ENCODE data around the gene SCART1. TPM values are rescaled to one million over a fixed set of nuclear protein-coding genes. Genes with fewer than 3 reads are reported as not detected.
"Not testable (repeated sequence)": the region's sequence is repeated elsewhere in the genome, so short reads cannot be mapped to it uniquely, and the experiment has no call there.

SCART1 gene
- total RNA-seq, 1 experiment from 2014 or later = 0.50 TPM

GRCh38 chr10:133431888-133432613 is 21.7 kb upstream of the SCART1 start:
- not testable (repeated sequence) for H3T11ph ChIP-seq (ENCODE audit: low read length); H2AFZ ChIP-seq (ENCODE audit: low read length); H3K36me3 Mint-ChIP-seq (ENCODE audit: insufficient read depth in 1 of 3, low read depth in 3 of 3); H3K27ac ChIP-seq (ENCODE audit: insufficient read length, low read depth, low read length); H3K9ac ChIP-seq (ENCODE audit: extremely low read depth, insufficient read length, low read length); DNase-seq; H4K5ac ChIP-seq (ENCODE audit: insufficient read length, low read depth, low read length); H2AK5ac ChIP-seq (ENCODE audit: insufficient read length, low read length); H3K23me2 ChIP-seq (ENCODE audit: insufficient read length, low read depth, low read length, poor library complexity, severe bottlenecking); H4K91ac ChIP-seq (ENCODE audit: insufficient read length, low read depth, low read length); H3K79me1 ChIP-seq (ENCODE audit: insufficient read depth, low read depth, low read length, poor library complexity, severe bottlenecking); H3K27ac Mint-ChIP-seq; H3K4me3 Mint-ChIP-seq; H3K14ac ChIP-seq (ENCODE audit: insufficient read depth, low read length); H3K79me2 ChIP-seq (ENCODE audit: insufficient read depth, low read length); H4K8ac ChIP-seq (replicated peaks; ENCODE audit: insufficient read length, low read depth, low read length); H3K27me3 ChIP-seq (ENCODE audit: insufficient read depth, low read length); H3K27me3 Mint-ChIP-seq (ENCODE audit: low read depth); H2BK120ac ChIP-seq (ENCODE audit: low read depth, low read length, poor library complexity, severe bottlenecking); H3K4me1 ChIP-seq (ENCODE audit: insufficient read depth, low read length); H2BK20ac ChIP-seq (ENCODE audit: low read depth, low read length, poor library complexity, severe bottlenecking); H3K4me1 Mint-ChIP-seq; H2BK15ac ChIP-seq (ENCODE audit: low read depth, low read length); H4K20me1 ChIP-seq (ENCODE audit: control insufficient read depth, insufficient read depth, insufficient read length); H3K9me3 ChIP-seq (ENCODE audit: control insufficient read depth, low read depth, low read length); H3K4ac ChIP-seq (ENCODE audit: low read depth, low read length); H3K56ac ChIP-seq (ENCODE audit: insufficient read length, low read depth, low read length); H3K4me2 ChIP-seq (ENCODE audit: insufficient read depth, insufficient read length, low read length); H2BK5ac ChIP-seq (ENCODE audit: insufficient read length, low read length); H3K23ac ChIP-seq (ENCODE audit: insufficient read length, low read depth, low read length); H3K18ac ChIP-seq (ENCODE audit: insufficient read length, low read depth, low read length); H2BK12ac ChIP-seq (ENCODE audit: insufficient read length, low read depth, low read length)
- H3K9me3 Mint-ChIP-seq = peaks cover 30 to 38% of the 10 kb centered on the region in 2 experiments
- no CpG with 5 or more reads among the region's 9 CpGs for WGBS (ENCODE audit: extremely low coverage, insufficient read length, low lambda C conversion rate)

GRCh38 chr10:133432789-133433188 is 21.0 kb upstream of the SCART1 start:
- not testable (repeated sequence) for H3K27ac Mint-ChIP-seq; H3K18ac ChIP-seq (ENCODE audit: insufficient read length, low read depth, low read length); H3K14ac ChIP-seq (ENCODE audit: insufficient read depth, low read length); H3K27ac ChIP-seq (ENCODE audit: insufficient read length, low read depth, low read length); H3K4me3 Mint-ChIP-seq; H3K56ac ChIP-seq (ENCODE audit: insufficient read length, low read depth, low read length); H2BK12ac ChIP-seq (ENCODE audit: insufficient read length, low read depth, low read length); H4K91ac ChIP-seq (ENCODE audit: insufficient read length, low read depth, low read length); H2AFZ ChIP-seq (ENCODE audit: low read length); H3K27me3 ChIP-seq (ENCODE audit: insufficient read depth, low read length); H3K9me3 ChIP-seq (ENCODE audit: control insufficient read depth, low read depth, low read length); H3K27me3 Mint-ChIP-seq (ENCODE audit: low read depth); H3K4me1 Mint-ChIP-seq; H4K8ac ChIP-seq (replicated peaks; ENCODE audit: insufficient read length, low read depth, low read length); H3K9ac ChIP-seq (ENCODE audit: extremely low read depth, insufficient read length, low read length); H4K5ac ChIP-seq (ENCODE audit: insufficient read length, low read depth, low read length); H3K36me3 Mint-ChIP-seq (ENCODE audit: insufficient read depth in 1 of 3, low read depth in 3 of 3); H3K23ac ChIP-seq (ENCODE audit: insufficient read length, low read depth, low read length); H3K4me1 ChIP-seq (ENCODE audit: insufficient read depth, low read length); H3K4me2 ChIP-seq (ENCODE audit: insufficient read depth, insufficient read length, low read length); H3K79me2 ChIP-seq (ENCODE audit: insufficient read depth, low read length); H2AK5ac ChIP-seq (ENCODE audit: insufficient read length, low read length); H3K79me1 ChIP-seq (ENCODE audit: insufficient read depth, low read depth, low read length, poor library complexity, severe bottlenecking); H3T11ph ChIP-seq (ENCODE audit: low read length); H2BK15ac ChIP-seq (ENCODE audit: low read depth, low read length); DNase-seq; H2BK20ac ChIP-seq (ENCODE audit: low read depth, low read length, poor library complexity, severe bottlenecking); H3K23me2 ChIP-seq (ENCODE audit: insufficient read length, low read depth, low read length, poor library complexity, severe bottlenecking); H4K20me1 ChIP-seq (ENCODE audit: control insufficient read depth, insufficient read depth, insufficient read length); H3K4ac ChIP-seq (ENCODE audit: low read depth, low read length); H2BK5ac ChIP-seq (ENCODE audit: insufficient read length, low read length); H2BK120ac ChIP-seq (ENCODE audit: low read depth, low read length, poor library complexity, severe bottlenecking)
- WGBS (ENCODE audit: extremely low coverage, insufficient read length, low lambda C conversion rate) = no CpG with 5 or more reads among the region's 25 CpGs
- peaks cover 34 to 42% of the 10 kb centered on the region in 2 experiments for H3K9me3 Mint-ChIP-seq

Measured in H9 (cell line).